HEK293T (cell line): Measurements from ENCODE around the gene TARS2.

Source experiments
- TARDBP ChIP-seq: fragments of 450-650 bp; IDR thresholded peaks from 2 replicates; pipeline ENCODE4 v1.6.1; 2016
- ZNF384 ChIP-seq: fragments of 450-650 bp; IDR thresholded peaks from 2 replicates; pipeline ENCODE4 v1.6.1; 2016

GRCh38 chr1:150477320-150477719 lies 9.9 kb upstream of the TARS2 start:
- no peak for TF ChIP-seq TARDBP
- no peak for TF ChIP-seq ZNF384
